HG02852 (cell line): ENCODE data around the gene NKAIN2.
"Not testable (repeated sequence)": the region's sequence is repeated elsewhere in the genome, so short reads cannot be mapped to it uniquely, and the experiment has no call there.

Source experiments
- ATAC-seq: cut with Tn5 transposase; IDR thresholded peaks from one replicate; pipeline ENCODE4 v1.9.1; 2021; ENCODE audit warnings: mild to moderate bottlenecking, moderate library complexity; ENCODE audit not compliant: unreplicated experiment

NKAIN2 gene

DNA sequence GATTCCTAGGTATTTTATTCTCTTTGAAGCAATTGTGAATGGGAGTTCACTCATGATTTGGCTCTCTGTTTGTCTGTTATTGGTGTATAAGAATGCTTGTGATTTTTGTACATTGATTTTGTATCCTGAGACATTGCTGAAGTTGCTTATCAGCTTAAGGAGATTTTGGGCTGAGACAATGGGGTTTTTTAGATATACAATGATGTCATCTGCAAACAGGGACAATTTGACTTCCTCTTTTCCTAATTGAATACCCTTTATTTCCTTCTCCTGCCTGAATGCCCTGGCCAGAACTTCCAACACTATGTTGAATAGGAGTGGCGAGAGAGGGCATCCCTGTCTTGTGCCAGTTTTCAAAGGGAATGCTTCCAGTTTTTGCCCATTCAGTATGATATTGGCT lies 363.6 kb downstream of the NKAIN2 start:
- ATAC-seq = not testable (repeated sequence)

DNA sequence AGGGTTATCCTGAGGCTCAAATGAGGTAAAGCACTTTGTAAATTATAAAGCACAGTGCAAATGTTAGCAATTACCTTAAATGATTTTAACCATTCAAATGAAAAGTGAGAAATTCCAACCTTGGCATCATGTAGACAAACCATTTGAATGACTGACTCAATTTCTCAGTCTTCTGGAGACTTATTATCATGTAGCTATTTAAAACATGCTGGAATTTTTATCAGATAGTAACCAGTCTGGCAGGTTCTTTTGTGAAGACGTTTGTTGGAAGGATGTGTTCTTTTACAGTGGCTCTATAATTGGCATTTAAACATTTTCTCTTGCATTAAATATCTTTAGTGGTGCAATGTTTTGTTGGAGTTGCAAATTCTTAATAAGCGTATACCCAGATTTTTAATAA lies 386.6 kb downstream of the NKAIN2 start:
- ATAC-seq = no peak

DNA sequence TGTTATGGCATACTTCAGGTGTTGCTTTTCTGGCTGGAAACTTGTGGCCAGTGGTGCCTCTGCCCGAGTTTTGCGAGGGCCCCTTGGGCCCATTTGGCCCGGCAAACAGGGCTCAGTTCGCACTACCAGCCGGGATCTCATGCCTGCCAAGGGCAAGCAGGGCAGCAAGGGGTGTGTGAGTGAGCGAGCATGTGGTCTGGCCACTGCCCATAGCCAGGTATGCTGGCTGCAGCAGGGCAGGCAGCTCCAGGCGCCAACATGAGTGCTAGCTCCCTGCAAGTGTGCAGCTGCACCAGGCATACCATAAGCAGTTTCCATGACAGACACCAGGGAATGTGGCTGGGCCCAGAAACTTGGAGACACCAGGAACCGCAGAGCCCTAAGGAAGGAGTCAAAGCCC lies 389.5 kb downstream of the NKAIN2 start:
- ATAC-seq = no peak

DNA sequence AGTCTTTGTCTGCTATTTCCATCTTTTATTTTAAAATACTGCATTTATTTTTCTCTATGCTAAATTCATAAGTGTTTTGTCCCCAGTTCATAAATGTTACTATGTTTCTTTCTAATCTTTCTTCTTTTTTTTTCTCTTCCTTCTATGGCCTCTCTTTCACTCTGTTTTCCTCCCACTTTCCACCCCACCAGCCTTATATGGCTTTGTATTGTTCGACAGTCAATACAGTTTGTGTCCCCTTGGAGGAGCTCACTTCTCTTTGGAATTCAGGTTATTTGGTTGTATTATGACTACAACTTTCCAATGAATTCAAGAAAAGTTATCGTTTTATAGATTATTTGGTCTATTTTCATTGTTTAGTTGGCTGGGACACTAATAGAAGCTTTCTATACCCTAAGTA lies 393.5 kb downstream of the NKAIN2 start:
- no peak for ATAC-seq

DNA sequence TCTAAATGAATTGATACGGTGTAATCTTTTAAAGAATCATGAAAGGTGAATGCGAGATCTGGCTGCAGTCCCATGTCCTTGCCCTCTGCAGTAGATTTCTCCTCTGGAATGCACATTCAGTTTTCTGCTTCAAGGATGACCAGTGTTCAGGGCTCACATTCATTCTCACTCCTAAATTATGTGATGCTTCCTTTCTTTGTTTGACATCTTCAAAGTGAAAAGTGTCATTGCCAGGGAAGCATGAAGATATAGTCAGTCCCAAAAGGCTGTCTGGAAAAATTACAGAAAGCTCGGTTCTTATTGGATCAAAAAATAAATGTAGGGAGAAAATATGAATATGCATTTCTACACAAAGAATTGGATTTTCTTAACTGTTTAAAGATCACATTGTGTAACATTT lies 395.6 kb downstream of the NKAIN2 start:
- ATAC-seq = no peak

DNA sequence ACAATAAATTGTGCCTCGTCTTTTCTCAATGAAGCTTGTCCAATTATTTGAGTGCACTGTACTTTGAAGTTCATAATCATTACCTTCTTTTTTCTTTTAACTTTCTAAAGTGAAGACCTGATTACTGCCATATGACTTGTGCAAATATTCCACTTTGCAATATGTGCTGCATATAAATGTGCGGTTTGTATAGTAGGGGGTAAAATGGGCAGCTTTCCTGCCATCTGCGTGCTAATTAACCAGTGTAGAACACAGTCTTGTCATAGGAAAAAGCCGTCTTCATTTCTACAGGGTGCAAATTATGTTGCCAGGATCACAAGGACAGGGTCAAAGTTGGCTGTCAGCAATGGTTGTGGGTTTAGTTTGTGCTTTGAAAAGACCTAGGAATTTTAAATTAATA lies 397.0 kb downstream of the NKAIN2 start:
- ATAC-seq = no peak

DNA sequence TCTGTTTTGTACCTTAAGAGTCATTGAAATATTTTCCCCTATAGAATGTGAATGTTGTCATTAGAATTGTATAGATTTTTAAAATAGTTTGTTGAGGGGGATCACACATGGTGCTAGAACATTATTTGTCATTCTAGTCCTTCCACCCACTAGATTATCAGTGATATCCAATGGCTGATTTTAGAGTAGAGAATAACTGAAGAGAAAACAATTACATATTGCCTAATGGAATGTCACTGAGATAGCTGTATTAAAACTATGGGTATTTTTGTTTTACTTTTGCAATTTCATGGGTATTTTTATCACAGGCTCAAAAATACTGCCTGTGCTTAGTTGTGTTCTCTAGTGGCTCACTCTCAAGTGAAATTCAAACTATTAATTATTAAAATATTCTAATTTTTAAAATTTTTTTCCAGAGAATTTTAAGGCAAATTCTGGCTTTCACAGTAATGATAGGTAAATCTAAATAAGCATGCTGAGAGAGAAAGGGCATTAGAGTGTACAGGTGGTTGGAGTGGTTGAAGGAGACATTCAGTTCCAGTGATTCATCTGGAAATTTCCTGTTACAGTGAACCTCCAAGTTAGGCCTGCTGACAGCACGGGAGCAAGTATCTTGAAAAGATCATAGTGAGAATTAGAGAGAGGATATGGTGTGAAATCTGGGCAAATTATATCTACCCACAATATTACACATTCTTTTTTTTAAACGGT lies 399.6 kb downstream of the NKAIN2 start:
- no peak for ATAC-seq

DNA sequence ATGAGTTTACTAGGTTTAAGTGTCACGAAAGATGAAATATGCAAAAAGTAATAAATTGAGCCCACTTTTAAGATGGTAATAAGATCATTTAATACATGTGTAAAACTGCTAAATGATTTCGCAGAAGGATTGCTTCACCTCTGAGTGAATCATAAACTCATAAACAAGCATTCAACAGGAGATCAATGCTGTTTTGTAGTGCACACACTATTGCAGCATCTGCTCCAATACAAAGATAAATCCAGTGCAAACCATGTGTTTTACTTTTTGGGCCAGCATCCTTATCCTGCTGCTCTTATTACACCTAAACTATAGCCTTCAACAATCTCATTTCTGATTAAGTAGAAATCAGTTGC lies 400.1 kb downstream of the NKAIN2 start:
- ATAC-seq = no peak

DNA sequence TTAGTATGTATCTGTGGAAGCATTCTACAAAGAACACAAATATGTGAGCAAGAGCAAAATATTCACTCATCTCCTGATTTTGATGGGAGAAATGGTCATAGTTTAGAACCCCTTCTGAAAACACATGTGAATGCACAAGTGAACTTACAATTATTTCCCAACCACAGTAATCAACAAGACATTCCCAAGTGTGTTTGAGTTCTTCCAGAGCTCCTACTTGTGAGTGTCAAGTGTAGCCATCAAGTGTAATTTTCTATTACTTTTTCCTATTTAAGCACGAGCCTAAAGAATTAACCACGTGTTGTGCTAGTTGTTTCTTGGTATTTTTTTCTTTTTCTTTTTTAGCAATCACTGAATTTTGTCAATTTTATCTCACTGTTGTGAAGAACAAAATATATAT lies 402.3 kb downstream of the NKAIN2 start:
- no peak for ATAC-seq

DNA sequence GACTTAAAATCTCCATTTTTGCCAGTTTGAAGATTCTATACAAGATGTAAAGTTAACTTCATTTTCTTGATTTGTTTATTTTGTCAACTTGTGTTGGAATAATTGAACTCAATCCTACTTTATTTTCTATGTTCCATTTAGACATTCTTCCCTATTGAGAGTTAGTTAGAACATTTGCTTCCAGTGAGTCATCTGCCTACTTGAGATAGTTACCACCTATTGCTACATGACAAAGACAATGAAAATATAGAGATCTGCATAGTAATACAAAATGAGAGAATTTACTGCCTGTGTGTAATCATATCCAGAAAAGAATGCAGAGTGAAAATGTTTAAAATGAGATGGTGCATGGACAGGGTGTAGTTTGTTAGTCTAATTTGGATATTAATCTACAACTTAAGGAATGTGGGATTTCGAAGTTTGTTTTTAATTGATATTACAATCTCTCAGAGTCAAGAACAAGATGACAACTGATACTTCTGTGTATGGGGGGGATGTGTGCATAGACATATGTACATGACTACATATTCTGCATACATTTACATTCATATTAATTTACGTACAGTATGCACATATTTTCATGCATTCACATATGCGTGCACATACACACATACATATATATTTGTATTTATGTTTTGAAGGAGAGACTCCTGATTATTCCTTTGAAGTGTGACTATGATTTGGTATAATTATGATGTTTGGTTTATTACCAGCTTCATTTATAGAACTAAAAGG lies 420.1 kb downstream of the NKAIN2 start:
- ATAC-seq = no peak

DNA sequence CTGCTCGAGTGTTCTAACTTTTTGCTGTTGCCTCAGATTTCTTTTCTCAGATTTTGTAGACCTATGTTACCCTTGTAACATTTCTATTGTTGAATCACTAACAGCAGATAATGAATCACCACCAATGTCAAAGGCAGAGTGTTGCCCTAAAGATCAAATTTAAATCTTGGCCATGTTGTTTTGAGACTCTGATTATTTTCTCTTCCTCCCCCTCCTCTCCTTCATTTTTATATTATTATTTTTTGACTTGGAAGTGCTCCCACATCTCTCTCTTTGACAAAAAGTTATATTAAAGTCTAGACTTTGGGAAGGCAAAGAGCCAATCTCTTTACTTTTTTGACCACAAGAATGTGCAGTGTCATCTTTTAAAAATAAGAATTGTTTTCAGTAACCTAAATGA lies 422.7 kb downstream of the NKAIN2 start:
- no peak for ATAC-seq

DNA sequence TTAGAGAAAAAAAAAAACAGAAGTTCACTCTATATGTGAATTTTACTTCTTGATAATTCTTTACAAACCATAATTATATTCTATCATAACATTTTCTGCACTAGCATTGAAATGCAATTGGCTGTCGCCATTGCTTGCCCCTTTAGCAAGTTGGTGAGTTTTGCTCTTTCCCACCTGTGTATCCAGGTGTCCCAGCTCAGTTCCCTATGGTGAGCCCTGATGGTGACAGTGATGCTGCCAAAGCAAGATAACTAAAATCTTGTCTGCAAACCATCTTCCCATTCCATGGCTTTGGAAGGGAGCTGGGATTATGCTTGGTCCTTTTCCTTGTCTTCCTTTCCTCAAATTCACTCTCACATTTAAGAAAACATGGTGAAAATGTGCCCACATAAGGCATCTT lies 429.6 kb downstream of the NKAIN2 start:
- ATAC-seq = no peak

DNA sequence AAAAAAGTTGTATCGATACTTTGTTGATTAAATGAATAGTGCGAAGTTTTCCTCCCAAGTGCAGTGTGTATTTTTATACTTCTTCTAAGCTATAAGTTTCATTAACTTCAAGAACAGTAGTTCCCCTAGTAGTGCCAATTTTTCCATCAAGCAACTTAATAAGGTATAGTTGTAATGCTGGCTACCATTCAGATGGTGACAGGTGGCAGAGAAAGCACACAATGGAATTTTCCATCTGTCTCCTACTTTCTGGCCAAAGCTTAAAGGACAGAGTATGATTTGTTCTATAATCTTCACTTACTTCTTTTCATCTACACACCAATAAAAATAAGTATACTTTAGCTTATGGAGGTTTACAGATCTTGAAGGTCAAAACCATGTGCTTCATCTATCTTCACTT lies 431.1 kb downstream of the NKAIN2 start:
- ATAC-seq = no peak

DNA sequence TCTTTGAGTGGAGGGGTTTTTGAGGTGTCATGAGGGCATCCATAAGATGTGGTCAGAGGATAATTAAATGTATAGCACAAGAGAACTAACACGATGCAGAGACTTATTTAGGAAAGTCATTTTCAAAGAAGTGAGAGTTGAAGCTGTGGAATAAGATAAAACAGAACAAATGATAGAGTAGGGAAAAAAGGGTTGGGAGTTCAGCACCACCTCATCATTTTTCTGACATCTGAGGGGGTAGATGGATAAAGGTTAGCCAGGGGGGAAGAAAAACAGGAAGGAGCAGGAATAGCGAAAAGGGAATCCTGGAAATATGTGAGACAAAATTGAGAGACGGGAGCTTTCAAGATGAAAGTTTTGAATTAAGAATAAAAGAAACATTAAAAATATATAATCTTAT lies 434.2 kb downstream of the NKAIN2 start:
- ATAC-seq = no peak

DNA sequence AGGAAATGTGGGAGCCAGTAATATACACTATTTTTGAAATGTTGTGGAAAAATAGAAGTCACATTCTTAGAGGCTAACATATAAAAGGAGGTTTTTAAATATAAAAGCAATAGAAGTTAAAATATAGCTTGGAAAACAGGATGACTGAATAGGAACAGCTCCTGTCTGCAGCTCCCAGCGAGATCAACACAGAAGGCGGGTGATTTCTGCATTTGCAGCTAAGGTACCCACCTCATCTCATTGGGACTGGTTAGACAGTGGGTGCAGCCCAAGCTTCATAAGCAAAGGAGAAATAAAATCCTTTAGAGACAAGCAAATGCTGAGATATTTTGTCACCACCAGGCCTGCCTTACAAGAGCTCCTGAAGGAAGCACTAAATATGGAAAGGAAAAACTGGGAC lies 434.7 kb downstream of the NKAIN2 start:
- not testable (repeated sequence) for ATAC-seq

DNA sequence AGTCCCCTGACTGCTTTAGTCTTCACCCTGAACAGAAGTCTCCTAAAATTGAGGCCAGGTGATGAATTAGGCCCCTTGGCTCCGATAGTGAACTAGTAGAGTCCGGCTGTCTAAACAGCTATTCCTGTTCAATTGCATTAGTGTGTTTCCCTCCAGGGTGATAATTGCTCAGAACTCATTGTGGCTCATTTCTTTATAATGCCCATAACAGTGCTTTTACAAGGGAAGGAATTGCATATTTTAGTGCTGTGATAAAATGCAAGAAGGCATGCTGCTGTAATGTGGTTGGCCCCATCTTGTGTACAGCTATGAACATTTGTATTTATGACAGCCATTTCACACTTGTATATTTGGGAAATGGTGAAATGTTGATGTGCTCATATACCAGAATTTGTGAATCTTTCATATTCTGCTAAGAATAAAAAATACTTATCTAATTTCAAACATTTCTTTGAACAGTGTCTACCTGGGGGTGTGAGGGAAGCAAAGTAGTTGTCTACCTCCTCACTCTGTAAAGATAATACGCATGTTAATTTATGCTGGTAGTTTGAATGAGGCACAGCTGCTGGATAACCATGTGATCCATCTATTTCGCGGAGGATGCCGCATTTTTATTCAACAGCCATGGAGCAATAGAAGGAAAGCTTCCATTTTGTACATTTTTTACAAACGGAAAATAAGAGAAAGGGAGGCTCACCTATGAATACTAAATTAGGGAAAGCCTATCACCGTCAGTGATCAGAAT lies 451.4 kb downstream of the NKAIN2 start:
- ATAC-seq = no peak

DNA sequence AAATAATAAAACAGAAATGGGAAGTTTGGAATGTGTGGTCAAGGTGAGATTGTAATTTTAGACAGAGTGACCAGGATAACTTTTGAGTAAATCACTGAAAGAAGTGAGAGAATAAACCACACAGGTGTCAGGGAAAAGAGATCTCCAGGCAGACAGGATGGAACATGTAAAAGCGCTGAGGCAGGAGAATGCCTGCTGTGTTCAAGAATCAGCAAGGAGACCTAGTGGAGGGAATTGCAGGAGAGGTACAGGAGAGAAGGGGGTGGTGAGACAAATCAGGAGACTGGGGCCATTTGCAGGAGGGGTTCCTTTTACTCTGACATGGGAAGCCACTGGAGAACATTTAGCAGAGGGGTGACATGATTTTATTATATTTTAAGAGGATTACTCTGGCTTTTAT lies 456.7 kb downstream of the NKAIN2 start:
- ATAC-seq = no peak

DNA sequence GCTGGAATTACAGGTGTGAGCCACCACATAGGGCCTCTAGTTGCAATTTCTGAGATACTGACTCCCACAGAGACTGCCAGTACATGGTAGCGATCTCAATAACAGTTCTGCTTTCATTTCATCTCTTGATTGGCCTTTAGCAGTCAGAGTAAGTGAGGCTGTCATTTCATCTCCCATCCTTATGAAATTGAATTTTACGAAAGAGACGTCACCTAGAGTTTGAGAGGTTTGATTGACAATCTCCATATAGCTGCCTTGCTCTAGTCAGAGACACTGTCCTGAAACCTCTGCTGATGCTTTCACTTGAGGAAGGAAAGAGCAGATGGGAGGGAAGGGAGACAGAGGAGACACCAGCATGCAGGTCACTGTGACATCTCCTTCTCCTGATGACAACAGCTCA lies 466.1 kb downstream of the NKAIN2 start:
- no peak for ATAC-seq

DNA sequence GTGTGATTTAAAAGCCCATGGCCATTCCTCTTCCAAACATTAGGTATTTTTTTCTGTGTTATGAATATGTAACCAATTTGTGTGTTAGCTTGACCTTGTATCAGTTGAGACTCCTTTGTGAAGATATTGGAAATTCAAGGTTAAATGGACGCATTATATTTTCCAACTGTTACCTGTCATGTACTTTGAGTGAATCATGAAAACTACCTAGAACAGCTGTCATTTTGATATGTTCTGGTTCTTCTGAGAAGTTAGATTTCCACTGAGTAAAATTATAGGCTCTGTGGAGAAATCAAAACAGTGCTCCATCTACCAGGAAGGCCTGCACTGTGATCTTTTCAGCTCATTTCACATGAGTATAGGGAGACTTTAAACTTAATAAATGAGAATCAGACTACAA lies 470.0 kb downstream of the NKAIN2 start:
- no peak for ATAC-seq

DNA sequence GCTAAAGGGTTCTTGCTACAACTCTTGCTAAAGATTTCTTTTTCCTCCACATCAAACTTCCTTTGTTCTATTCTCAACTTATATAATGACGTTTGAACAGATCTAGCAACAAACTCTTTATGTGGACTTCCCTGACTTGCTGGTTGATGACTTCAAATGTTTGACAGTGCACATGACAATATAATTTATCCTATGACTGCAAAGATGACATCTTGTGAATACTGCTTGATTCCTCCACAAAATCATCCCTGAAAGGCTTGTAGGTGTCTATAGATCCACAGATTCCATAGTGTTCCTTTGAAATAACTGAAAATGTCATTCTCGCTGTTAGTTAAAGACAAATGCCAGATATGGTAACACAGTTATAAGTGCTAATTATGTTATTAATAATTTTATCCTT lies 478.9 kb downstream of the NKAIN2 start:
- ATAC-seq = no peak

DNA sequence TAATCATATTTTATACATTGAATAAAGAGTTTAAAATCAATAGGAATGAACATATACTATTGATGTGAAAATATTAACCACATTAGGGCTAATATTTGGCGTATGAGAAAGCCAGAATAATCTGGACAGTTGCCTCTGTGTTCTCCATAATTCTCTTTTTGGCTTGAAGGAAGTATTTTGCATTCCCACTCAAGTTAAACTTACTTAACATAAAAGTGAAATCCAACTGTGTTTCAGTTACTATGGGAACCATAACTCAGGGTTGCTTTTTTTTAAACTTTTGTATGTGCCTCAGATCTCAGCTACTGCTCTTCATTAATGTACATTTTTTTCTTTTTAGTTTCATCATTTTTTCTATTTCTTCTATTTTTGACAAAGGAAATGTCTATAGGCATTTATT lies 479.8 kb downstream of the NKAIN2 start:
- no peak for ATAC-seq

DNA sequence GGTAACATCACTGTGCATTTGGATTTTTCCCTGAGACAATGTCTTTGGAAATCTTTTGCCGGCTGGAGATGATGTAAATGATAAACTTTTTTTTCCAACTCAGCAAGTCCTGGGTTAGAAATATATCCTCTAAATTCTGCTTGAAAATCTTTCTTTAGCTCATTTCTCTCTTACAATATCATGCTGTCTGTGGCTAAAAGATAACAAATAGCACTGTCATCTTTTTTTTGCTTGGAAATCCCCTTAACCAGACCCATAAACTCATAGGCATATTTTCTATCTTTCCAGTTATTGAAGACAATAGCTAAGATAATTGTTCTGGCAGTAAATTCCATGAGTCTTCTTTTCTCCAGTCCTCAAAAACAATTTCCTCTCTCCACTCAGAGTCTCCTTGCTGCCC lies 481.5 kb downstream of the NKAIN2 start:
- ATAC-seq = no peak
